LNCAP (cell line): ENCODE results near the gene CNKSR3.

ENCODE experiments used
- CTCF ChIP-seq: fragments of 450-650 bp; IDR thresholded peaks from 2 replicates; pipeline ENCODE4 v1.5.1; 2017; ENCODE audit warnings: mild to moderate bottlenecking

The CNKSR3 gene

GRCh38 chr6:154379585-154379984 lies 130.9 kb downstream of the CNKSR3 start:
- no peak for TF ChIP-seq CTCF

DNA sequence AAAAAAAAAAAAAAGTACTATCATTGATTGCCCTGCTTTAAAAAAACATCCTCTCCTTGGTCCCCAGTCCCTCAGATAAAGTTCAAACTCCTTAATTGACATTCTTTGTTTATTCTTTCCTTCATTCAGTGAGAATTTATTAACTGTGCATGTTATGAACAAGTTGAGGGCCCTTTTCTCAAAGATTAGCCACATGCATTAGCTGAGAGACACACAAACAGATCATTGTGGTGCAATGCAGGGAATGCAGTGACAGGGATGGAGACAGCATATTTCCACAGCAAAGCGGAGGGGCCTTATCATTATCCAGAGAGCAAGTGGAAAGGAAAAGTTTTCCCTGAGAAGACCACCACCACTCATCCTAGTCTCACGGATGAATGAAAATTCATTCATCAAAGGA lies 132.0 kb downstream of the CNKSR3 start:
- no peak for TF ChIP-seq CTCF

GRCh38 chr6:154377726-154378125 lies 132.8 kb downstream of the CNKSR3 start:
- TF ChIP-seq CTCF = no peak

DNA sequence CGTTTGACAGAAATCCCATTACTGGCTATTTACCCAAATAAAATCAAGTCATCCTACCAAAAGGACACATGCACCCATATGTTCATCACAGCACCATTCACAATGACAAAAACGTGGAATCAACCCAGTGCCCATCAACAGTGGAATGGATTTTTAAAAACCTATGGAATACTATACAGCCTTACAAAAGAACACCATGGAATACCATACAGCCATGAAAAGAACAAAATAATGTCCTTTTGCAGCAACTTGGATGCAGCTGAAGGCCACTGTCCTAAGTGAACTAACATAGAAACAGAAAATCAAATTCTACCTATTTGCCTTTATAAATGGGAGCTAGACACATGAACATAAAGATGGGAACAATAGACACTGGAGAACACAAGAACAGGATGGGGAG lies 136.5 kb downstream of the CNKSR3 start:
- TF ChIP-seq CTCF = no peak

- no peak for TF ChIP-seq CTCF
These were observed 139.2 kb downstream of the CNKSR3 start for GRCh38 chr6:154371281-154371680.

DNA sequence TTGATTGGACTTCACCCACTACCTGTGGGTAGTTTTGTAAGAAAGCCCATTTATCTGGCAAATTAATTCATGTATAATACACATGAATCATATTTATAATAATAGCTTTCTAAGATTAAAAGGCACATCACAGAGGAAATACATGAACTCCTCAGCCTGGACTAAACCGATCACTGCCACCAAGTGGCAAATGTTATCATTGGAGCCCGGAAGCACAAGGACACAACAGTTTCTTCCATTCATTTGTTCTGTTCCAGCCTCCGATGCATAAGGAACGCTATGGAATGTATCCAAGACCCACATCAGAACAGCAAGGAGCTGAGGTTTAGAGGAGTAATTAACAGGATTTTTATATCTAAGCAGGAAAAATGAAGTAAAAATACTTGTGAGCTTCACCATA lies 139.9 kb downstream of the CNKSR3 start:
- peak; percentile 56 for TF ChIP-seq CTCF

DNA sequence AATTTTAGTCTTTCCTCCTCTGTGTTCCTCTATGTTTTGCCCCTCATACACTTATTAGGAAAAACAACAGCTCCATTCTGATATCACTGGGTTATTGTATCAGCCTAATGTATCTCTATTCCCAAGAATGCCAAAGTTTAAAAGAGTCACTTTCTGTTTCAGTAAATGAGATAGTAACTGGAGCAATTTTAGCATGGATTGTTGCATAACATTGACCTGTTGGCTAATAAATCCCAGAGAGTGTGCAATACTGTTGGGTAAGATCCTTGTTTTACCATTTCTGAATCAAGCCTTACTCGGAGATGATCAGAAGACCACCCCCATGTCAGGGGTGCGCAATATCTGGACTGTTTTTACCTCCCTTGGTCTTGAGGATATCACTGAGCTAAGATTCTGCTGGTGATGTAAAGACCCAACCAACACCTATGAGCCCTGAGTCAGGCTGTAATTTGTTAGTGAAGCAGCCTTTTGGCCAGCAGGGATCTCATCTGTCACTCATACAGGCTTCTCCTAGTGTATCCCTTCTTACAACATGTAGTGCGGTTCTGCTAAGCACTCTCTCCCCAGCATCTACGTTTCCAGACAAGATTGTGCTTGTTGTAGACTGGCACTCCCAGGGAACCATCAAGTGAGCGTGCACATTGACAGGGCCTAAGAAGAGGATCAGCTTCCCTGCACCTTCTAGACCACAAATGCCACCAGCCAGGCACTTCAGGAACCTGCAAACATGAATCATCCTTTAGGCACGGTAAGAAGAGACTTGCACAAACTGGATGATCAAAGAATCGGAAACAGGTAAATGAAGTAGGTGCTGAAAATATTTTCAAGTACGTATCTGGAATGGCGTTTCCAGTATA lies 142.4 kb downstream of the CNKSR3 start:
- no peak for TF ChIP-seq CTCF
